HuH-7 (cell line): ENCODE measurements around the gene INO80.
"Not testable (repeated sequence)": the region's sequence is repeated elsewhere in the genome, so short reads cannot be mapped to it uniquely, and the experiment has no call there.

ENCODE experiments used
- DNase-seq: peaks from one replicate; pipeline ENCODE4 v3.0.0; 2011; ENCODE audit warnings: low spot score

INO80 gene, protein sequence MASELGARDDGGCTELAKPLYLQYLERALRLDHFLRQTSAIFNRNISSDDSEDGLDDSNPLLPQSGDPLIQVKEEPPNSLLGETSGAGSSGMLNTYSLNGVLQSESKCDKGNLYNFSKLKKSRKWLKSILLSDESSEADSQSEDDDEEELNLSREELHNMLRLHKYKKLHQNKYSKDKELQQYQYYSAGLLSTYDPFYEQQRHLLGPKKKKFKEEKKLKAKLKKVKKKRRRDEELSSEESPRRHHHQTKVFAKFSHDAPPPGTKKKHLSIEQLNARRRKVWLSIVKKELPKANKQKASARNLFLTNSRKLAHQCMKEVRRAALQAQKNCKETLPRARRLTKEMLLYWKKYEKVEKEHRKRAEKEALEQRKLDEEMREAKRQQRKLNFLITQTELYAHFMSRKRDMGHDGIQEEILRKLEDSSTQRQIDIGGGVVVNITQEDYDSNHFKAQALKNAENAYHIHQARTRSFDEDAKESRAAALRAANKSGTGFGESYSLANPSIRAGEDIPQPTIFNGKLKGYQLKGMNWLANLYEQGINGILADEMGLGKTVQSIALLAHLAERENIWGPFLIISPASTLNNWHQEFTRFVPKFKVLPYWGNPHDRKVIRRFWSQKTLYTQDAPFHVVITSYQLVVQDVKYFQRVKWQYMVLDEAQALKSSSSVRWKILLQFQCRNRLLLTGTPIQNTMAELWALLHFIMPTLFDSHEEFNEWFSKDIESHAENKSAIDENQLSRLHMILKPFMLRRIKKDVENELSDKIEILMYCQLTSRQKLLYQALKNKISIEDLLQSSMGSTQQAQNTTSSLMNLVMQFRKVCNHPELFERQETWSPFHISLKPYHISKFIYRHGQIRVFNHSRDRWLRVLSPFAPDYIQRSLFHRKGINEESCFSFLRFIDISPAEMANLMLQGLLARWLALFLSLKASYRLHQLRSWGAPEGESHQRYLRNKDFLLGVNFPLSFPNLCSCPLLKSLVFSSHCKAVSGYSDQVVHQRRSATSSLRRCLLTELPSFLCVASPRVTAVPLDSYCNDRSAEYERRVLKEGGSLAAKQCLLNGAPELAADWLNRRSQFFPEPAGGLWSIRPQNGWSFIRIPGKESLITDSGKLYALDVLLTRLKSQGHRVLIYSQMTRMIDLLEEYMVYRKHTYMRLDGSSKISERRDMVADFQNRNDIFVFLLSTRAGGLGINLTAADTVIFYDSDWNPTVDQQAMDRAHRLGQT (N-terminal part only)

DNA sequence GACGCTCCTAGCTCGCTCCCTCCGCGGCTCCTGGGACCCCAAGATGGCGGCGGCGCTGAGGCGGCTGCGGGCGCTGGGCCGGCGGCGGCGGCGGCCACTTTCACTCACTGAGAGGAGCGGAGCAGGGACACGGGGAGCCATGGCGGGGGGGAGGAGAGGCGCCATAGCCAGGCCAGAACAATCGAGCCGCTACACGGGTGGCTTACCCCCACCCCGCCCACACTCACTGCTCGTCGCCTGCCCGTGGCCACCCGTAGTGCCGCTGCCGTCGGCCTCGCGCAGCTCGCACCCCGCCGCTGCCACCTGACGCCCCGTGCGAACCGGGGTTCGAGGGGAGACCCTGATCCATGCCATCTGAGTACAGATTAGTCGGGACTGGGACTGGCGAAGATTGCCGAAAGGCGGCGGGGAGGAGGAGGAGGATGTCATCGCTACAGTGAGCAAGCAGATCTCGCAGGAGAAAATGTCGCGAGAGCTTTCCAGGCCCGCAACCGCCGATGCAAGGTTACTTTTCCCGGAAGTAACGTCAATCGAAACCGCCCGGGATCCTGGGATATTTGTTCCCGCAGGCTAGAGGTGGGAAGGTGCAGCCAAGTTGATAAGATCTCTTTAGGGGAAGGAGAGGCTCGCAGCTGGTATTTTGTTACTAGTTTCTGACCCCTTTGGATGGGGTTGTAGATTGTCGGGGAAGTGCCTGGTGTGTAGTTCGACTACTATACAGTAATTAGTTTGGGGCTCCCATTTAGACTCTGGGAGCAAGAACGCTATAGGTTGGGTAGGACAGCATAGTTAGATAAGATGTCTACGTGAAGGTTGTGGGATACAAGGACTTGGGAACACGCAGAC, at the start of gene INO80:
TSS of gene INO80 (minus strand) at position 165 of the 846 bp plus-strand sequence. CDS start 19,970 bp downstream, outside the sequence.
- peak; percentile 78 for DNase-seq

DNA sequence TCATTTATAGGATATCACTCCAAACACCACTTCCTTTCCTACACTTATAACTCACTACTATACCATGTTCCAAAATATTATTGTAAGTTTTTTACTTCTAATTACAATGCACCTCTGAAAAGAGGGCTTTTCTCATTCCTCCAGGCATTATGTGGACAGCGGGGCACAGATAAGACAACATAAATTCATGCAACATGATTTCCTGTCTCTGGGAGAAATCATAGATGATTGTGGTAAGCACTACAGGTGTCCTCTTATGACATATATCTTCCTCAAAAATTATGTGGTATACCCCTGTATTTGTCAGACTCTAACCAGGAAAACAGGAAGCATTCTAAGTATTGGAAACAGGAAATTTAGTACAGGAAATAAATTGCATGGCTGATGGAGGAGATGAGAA, 45.7 kb upstream of the INO80 start:
- no peak for DNase-seq

DNA sequence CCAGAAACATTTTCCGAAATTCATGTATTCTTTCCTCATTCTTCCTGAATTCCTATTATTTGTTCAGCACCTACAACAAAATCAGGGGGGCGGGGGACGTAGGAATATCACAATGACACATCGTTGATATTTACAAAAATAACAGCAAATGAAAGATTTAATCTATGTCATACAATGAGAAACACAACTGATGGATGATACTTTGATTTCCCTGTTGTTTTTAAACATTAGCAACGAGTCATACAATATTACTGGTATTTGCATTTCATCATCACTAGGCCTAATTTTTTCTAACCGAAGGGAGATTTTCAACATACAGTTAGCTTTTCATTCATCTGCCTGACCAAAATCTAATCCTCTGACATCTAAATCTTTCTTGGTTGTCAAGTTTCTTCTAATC, 45.3 kb upstream of the INO80 start:
- no peak for DNase-seq

DNA sequence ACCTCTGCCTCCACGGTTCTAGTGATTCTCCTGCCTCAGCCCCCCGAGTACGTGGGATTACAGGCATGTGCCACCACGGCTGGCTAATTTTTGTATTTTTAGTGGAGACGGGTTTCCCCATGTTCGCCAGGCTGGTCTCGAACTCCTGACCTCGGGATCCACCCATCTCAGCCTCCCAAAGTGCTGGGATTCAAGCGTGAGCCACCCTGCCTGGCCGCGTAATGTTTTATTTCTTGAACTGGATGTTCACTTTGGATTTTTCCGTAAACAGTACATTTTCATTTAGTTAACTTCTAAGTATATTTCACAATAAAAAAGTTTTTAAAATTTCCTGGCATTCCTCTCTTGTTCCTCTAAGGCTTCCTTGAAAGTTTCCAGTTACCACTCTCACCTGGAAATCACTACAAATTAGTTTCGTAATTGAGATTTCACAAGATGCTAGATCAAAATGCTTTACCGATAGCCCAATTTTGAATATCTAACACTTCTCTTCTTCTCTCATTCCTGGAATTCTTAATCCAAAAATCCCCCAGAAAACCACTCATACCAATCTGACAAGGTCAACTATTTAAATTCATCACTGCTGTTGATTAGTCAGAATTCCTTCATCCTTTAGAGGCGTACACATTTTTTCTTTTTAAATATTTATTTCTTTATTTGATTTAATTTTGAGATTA, 44.7 kb upstream of the INO80 start:
- DNase-seq, result no peak

DNA sequence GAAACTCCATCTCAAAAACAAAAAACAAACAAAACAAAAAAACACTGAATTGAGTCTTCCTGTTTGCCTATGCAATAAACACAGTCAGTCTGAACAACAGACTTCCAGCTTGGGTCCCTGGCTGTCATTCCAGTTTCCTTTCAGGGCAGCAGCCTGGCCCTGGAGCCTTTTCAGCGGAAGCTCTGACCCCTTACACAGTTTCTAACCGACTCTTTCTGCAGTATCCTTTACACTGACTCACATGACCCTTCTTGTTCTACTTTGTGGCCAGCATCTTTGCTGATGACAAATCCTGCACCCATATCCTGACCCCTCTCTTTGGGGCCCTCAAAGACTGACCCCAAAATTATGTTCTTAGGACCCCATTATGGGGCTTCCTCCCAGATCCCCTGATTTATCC, 38.3 kb upstream of the INO80 start:
- DNase-seq, result no peak

DNA sequence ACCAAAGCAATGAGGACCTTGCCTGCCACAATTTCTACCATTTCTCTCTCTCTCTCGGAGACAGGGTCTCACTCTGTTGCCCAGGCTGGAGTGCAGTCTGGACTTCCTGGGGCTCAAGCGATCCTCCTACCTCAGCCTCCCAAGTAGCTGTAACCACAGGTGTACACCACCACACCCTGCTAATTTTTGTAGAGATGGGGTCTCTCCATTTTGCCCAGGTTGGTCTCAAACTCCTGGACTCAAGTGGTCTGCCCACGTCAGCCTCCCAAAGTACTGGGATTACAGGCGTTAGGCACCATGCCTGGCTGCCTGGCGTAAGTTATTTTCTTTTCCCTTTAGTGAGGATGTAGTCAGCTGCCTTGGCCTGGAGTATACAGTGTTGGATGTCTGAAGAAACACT, 37.7 kb upstream of the INO80 start:
- no peak for DNase-seq

DNA sequence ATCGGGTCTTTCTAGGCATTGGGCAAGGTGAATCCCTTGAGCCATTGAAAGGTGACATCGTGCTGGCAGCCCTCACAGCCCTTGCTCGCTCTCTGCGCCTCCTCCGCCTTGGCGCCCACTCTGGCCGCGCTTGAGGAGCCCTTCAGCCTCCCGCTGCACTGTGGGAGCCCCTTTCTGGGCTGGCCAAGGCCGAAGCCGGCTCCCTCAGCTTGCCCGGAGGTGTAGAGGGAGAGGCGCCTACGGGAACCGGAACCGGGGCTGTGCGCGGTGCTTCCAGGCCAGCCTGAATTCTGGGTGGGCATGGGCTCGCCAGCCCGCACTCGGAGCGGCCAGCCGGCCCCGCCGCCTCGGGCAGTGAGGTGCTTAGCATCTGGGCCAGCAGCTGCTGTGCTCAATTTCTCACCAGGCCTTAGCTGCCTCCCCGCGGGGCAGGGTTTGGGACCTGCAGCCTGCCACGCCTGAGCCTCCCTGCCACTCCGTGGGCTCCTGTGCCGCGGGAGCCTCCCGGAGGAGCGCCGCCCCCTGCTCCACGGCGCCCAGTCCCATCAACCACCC, 35.4 kb upstream of the INO80 start:
- DNase-seq, result no peak

DNA sequence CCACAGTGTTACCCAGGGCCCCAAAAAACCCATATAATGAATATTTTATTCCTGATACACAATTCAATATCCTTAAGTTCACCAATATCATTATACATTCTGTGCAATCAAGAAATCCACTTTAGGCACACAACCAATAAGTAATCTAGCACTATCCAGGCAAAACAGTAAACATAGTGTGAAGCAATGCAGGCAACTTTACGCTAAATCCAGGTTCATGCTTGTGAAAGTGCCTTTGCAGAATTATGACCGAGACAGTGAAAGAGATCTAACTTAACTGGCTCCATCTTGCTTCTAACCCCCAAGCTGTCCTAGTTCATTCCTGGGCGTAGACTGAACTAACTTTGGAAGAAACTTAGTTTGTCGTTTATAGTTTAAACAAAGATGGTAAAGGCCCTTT, 34.2 kb upstream of the INO80 start:
- DNase-seq, result no peak

DNA sequence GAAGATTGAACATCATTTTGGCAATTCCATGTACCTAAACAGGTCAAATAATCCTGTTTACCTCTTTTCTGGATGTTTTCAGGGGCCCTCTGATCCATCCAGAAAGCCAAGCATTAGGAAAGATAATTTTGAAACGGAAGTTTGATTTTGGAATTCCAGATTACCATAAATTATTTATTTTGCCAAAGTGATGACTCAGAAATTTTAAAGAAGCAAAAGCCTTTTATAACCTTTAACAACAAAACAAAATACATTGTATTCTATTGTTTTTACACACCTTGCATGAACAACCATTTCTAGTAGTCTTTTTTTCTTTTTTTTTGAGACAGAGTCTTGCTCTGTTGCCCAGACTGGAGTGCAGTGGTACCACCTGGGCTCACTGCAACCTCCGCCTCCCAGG, 32.0 kb upstream of the INO80 start:
- no peak for DNase-seq

DNA sequence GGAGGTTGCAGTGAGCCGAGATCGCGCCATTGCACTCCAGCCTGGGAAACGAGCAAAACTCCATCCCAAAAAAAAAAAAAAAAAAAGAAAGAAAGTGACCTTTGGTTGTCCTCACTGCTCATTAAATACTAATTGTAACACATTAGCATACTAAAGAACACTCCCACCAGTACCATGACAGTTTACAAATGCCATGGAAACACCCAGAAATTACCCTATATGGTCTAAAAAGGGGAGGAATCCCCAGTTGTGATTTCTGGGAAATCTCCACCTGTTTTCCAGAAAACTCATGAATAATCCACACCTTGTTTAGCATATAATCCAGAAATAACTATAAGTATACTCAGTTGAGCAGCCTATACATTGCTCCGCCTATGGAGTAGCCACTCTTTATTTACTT, 23.5 kb upstream of the INO80 start:
- no peak for DNase-seq

DNA sequence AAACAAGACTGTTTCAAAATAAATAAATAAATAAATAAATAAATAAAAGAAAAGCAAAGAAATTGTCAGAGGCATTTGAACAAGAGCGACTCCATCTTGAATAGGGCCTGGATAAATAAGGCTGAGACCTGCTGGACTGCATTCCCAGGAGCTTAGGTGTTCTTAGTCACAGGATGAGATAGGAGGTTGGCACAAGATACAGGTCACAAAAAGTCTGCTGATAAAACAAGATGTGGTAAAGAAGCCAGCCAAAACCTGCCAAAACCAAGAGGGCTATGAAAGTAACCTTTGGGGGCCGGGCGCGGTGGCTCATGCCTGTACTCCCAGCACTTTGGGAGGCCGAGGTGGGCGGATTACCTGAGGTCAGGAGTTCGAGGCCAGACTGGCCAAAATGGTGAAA, 23.0 kb upstream of the INO80 start:
- DNase-seq, result not testable (repeated sequence)

DNA sequence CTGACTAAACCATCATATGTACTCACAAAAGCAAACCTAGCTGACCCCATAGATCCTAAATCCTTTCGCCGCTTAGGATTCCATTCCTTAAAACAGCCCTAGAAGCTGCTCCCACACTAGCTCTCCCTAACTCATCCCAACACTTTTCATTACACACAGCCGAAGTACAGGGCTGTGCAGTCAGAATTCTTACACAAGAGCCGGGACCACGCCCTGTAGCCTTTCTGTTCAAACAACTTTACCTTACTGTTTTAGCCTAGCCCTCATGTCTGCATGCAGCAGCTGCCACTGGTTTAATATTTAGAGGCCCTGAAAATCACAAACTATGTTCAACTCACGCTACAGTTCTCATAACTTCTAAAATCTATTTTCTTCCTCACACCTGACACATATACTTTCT, 19.5 kb upstream of the INO80 start:
- DNase-seq, result not testable (repeated sequence)

DNA sequence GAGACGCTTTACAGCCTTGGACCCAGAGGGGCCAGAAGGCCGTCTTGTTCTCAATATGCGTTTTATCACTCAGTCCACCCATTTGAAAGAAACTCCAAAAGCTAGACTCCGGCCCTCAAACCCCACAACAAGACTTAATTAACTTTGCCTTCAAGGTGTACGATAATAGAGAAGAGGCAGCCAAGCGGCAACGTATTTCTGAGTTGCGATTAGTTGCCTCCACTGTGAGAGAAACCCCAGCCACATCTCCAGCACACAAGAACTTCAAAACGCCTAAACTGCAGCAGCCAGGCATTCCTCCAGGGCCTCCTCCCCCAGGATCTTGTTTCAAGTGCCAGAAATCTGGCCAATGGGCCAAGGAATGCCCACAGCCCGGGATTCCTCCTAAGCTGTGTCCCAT, 17.4 kb upstream of the INO80 start:
- DNase-seq, result no peak

DNA sequence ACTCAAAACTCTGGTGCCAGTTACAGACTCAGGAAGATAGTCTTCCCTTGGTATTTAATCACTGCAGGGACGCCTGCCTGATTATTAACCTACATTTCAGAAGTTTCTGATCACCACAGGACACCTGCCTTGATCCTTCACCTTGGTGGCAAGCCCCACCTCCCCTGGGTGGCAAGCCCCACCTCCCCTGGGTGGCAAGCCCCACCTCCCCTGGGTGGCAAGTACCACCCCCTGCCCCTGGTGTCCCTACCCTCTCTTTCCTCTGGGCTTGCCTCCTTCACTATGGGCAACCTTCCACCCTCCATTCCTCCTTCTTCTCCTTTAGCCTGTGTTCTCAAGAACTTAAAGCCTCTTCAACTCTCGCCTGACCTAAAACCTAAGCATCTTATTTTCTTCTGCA, 16.0 kb upstream of the INO80 start:
- DNase-seq, result not testable (repeated sequence)

DNA sequence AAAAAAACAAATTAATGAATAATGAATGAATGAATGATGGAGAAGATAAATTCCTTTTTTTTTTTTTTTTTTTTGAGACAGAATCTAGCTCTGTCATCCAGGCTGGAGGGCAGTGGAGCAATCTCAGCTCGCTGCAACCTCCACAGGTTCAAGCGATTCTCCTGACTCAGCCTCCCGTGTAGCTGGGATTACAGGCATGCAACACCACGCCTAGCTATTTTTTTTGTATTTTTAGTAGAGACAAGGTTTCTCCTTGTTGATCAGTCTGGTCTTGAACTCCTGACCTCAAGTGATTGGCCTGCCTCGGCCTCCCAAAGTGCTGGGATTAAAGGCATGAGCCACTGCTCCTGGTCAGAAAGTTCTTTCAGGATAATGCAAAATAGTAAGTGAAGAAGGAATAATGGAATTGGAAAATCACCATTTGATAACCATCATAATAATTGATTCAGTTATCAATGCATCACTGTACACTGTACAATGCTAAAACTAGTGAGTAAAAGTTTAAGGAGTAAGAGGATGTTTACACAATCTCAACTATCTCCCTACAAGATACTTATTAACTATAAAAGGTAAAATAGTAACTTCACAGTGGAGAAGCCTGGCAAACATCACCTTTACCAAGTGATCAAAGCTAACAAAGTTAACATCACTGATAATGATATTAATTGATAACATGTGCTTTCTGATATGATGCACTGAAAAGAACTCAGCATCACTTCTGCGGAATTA, 12.3 kb upstream of the INO80 start:
- no peak for DNase-seq

DNA sequence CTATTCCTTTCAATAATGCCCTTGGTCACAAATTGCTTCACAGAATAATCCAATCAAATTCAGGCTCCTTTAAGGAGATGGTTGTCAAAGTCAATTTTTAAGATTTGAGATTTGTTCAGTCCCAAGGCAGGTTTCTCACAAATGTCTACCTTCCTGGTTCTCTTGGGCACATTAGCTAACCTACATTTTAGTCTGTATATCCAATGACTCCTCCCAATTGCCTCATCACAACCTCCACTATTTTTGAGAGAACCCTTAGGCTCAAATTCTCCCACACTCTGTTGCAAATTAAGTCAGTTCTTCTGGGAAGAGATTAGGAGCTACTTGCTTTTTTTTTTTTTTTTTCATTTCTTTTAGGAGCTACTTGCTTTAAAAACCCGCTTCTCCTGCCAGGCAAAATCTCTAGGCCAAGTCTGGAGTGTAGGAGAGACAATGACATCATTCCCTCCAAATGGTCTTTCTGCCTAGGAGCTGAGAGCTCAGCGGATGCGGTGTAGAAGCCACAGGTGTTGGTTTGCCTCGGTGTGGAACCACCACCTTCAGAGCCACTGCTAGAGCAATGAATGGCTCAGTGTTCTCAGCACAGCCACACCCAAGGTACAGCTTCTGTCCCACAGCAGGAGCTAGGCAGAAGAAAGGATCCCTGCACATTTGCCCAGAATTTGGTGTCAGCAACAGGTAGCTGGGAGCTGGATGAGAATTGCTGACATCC, 10.0 kb upstream of the INO80 start:
- DNase-seq, result peak; percentile 30

DNA sequence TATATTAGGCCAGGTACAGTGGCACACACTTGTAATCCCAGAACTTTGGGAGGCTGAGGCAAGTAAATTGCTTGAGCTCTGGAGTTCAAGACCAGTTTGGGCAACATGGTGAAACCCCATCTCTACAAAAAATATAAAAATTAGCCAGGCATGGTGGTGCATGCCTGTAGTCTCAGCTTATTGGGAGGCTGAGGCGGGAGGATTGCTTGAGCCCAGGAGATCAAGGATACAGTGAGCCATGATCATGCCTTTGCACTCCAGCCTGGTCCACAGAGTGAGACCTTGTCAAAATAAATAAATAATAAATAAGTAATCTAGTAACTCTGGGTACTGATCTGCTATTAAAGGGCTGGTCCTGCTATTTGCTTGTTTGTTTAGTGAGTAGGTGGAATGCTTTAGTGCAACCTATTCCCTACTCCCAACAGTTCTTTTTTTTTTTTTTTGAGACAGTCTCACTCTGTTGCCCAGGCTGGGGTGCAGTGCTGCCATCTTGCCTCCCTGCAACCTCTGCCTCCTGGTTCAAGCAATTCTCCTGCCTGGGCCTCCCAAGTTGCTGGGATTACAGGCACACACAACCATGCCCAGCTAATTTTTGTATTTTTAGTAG, 9.1 kb upstream of the INO80 start:
- no peak for DNase-seq

DNA sequence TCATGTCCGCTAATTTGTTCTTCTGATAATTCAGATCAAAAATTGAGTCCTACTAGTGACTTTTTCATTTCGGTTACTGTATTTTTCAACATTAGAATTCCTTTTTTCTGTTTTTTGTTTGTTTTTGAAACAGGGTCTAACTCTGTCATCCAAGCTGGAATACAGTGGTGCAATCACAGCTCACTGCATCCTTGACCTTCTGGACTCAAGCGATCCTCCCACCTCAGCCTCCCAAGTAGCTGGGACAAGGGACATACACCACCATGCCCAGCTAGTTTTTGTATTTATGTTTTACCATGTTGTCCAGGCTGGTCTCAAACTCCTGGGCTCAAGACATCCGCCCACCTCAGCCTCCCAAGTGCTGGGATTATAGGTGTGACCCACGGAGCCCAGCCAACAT, 8.0 kb upstream of the INO80 start:
- no peak for DNase-seq

DNA sequence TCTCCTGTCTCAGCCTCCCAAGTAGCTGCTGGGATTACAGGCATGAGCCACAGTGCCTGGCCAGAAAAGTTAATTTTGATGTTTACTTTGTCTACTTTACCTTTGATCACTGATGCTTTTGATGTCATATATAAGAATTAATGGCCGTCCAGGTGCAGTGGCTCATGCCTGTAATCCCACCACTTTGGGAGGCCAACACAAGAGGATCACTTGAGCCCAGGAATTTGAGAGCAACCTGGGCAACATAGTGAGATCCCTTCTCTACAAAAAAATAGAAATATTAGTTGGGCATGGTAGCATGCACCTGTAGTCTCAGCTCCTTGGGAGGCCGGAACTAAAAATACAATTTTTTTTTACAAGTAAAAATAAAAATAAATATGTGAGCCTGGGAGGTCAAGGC, 6.8 kb upstream of the INO80 start:
- DNase-seq, result no peak
